ENCODE data around the gene MCCC1.
"Not testable (repeated sequence)": the region's sequence is repeated elsewhere in the genome, so short reads cannot be mapped to it uniquely, and the experiment has no call there.

Gene MCCC1

GRCh38 chr3:183101040-183101439 is 1.7 kb upstream of the MCCC1 start:
- not testable (repeated sequence) for DNase-seq

DNA sequence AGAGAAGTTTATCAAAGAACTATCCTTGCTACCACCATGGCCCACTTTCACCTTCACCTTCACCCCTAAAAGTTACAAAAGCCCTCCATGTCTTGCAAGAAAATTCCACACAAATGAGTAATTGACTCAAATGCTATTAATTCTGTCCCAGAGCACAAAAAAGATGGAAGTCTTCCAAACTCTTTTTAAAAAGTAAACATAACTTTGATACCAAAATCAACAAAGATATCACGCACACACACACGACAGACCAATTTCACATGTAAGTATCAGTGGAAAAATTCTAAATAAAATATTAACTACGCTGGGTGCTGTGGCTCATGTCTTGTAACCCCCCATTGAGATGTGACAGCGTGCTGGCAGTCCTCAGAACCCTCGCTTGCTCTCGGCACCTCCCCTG is 1.1 kb upstream of the MCCC1 start:
- no peak for DNase-seq

DNA sequence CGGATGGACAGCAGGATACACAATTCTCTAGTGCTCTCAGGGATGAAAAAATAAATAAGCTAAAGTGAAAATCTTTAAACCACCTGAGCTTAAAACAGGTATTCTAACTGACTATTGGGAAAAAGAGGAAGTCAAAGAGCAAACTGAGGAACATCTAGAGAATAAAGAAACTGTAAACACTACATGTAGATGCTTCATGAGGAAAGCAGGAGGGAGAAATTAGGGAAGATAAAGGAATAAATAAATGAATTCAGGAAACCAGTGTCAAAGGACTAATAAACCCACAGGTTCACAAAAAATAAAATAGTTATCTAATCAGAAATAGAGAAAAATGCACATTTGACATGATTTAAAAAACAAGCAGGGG is 525 bp upstream of the MCCC1 start:
- DNase-seq, result no peak

GRCh38 chr3:183098536-183099025 is 715 bp downstream of the MCCC1 start:
- DNase-seq, result no peak

DNA sequence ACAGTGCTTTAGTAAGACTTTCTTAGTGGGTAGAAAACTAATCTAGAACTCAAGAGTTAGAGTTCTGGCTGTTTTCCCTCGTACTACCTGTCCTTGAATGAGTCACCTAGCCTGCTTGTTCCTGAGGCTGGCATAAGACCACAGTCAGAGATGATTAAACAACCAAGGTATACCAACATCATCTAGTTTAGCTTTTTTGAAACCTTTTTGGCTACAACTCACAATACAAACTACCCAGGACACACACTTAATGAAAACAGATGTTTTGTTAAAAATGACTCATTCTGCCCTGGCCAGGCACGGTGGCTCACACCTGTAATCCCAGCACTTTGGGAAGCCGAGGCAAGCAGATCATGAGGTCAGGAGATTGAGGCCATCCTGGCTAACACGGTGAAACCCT is 4.6 kb downstream of the MCCC1 start:
- no peak for DNase-seq

GRCh38 chr3:183092256-183092655 is 7.0 kb downstream of the MCCC1 start:
- DNase-seq, result no peak

DNA sequence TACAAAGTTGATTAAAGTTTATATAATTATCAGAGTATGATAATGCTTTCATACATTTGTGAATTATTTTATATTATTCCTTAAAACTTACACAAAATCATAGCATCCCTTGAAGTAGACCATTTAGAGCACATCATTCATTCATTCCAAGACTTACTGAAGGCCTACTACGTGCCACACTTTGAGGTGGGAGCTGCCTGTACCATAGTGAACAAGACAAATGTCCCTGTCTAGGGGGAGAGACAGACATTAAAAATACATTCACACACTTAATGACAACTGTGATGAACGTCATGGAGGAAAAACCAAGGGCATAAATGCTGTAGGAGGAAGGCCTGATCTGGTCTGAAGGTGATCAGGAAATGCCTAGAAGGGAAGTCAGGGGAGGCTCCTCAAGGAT is 12.1 kb downstream of the MCCC1 start:
- DNase-seq, result no peak

- DNase-seq, result no peak
These were observed 13.5 kb downstream of the MCCC1 start for GRCh38 chr3:183085634-183086390.

DNA sequence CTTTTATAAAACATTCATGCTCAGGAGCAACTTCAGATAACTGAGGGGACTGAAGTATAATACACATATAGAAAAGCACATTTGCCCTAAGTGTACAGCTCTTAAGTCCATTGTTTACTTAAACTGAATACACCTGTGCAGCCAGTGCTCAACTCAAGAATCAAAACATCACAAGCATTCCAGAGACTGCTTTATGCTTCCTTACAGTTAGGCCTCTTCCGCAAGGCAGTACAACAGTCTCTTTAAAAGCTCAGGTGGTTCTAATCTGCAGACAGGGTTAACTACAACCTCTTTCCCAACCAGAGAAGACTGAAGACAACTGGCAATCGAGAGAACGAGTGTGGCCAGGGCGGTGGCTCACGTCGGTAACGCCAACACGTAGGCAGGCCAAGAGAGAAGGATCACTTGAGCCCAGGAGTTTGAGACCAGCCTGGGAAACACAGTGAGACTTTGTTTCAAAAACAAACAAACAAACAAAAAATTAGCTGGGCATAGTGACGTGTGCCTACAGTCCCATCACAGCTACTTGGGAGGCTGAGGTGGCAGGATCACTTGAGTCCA is 16.9 kb downstream of the MCCC1 start:
- no peak for DNase-seq

DNA sequence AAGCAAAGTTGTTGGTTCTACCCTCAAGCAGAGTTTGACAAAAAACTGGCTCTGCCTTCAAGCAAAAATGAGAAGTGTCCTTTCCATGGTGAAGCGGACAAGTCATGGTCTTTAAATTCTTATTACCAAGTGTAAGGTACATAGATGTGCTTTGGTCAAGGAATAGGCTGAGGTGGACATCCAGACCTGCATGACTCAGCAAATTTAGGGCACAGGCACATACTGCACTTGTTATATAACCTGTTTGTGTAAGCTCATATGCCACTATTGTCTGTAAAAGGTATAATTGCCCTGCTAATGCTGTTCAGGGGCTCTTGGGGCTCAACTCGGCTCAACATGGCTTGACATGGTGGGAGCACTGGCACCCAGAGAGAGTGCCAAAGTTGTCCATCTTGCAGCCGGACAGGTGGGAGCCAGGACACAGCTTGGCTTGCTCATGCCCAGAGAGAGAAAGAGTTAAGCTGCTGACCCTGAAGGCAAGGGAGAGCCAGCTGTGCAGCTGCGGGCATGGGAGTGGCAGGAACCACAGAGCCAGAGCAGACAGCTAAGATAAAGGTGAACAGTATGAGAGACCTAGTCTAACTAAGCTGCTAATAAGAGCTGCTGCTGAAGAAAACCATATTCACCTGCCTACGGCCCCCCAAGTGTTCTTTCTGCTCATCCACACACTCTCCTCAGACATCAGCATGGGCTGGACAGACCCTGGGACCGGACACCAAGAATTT is 17.7 kb downstream of the MCCC1 start:
- no peak for DNase-seq

DNA sequence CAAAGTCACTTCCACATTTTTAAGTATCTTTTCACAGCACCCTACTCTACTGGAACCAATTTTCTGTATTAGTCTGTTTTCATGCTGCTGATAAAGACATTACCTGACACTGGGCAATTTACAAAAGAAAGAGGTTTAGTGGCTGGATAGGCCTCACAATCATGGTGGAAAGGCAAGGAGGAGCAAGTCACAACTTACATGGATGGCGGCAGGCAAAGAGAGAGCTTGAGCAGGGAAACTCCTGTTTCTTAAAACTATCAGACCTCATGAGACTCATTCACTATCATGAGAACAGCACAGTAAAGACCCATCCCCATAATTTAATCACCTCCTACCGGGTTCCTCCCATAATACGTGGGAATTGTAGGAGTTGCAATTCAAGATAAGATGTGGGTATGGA is 18.7 kb downstream of the MCCC1 start:
- no peak for DNase-seq

DNA sequence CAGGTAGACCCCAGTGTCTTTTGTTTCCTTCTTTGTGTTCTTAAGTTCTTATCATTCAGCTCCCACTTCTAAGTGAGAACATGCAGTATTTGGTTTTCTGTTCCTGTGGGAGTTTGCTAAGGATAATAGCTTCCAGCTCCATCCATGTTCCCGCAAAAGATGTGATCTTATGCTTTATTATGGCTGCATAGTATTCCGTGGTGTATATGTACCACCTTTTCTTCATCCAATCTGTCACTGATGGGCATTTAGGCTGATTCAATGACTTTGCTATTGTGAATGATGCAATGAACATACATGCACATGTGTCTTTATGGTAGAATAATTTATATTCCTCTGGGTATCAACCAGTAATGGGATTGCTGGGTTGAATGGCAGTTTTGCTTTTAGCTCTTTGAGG is 24.4 kb downstream of the MCCC1 start:
- no peak for DNase-seq

GRCh38 chr3:183074261-183074660 is 25.0 kb downstream of the MCCC1 start:
- no peak for DNase-seq

- DNase-seq, result no peak
These were observed 25.5 kb downstream of the MCCC1 start for GRCh38 chr3:183073839-183074238.

DNA sequence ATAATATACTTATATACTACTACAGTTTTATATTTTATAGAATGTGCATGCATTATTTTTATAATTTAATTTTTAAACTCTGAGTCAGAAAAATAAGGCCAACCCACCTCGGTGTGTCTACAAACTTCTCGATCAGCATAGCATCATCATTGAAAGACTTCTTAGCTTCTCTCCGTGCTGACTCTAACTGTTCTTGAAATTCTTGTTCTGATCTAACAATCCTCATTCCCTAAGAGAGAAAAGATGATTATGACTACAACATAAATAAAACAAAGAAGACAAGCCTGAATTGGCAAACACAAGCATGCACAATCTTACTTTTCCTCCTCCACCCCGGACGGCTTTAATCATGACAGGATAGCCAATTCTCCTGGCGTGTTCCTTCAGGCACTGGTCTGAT is 28.4 kb downstream of the MCCC1 start:
- DNase-seq, result no peak

- DNase-seq, result no peak
These were observed 30.2 kb downstream of the MCCC1 start for GRCh38 chr3:183069086-183069485.

GRCh38 chr3:183066891-183067290 is 32.4 kb downstream of the MCCC1 start:
- not testable (repeated sequence) for DNase-seq

- DNase-seq, result no peak
These were observed 34.8 kb downstream of the MCCC1 start for GRCh38 chr3:183064475-183064874.

DNA sequence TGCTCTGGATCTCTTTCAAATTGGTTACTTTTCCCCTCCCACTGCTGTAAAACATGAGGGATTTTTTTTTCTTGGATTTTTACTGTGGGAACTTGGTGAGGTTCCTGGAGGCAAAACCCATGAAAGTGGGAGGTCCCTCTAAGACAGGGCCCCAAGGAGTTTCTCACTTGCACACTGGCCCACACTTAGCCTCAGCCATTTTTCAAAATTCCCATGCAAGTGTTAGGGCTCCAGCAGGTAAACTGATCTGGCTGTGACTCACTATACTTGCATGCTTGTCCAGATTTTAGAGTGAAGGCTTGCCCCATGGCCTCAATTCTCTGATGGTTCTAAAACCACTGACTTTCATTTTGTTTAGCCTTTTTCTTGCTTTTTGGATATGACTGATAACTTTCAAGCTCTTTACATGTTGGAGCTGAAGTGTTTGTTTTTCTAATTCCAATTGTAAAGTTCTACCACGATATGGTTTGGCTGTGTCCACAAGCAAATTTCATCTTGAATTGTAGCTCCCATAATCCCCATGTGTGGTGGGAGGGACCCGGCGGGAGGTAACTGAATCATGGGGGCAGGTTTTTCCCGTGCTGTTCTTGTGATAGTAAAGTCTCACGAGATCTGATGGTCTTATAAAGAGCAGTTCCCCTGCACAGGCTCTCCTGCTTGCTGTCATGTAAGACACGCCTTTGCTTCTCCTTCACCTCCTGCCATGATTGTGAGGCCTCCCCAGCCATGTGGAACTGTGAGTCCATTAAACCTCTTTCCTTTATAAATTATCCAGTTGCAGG is 37.7 kb downstream of the MCCC1 start:
- DNase-seq, result no peak

DNA sequence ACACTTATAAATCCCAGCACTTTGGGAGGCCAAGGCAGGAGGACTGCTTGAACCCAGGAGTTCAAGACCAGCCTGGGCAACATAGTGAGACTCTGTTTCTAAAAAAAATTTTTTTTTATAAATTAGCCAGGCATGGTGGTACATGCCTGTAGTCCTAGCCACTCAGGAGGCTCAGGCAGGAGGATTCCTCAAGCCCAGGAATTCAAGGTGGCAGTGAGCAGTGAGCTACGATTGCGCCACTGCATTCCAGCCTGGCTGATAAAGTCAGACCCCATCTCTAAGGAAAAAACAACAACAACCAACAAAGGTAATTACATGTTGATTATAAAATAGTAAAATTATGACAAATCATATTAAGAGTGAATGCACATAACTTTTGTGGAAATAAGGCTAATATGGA is 40.9 kb downstream of the MCCC1 start:
- DNase-seq, result no peak

- no peak for DNase-seq
These were observed 48.6 kb downstream of the MCCC1 start for GRCh38 chr3:183050706-183051105.

GRCh38 chr3:183046883-183047282 is 52.4 kb downstream of the MCCC1 start:
- no peak for DNase-seq

DNA sequence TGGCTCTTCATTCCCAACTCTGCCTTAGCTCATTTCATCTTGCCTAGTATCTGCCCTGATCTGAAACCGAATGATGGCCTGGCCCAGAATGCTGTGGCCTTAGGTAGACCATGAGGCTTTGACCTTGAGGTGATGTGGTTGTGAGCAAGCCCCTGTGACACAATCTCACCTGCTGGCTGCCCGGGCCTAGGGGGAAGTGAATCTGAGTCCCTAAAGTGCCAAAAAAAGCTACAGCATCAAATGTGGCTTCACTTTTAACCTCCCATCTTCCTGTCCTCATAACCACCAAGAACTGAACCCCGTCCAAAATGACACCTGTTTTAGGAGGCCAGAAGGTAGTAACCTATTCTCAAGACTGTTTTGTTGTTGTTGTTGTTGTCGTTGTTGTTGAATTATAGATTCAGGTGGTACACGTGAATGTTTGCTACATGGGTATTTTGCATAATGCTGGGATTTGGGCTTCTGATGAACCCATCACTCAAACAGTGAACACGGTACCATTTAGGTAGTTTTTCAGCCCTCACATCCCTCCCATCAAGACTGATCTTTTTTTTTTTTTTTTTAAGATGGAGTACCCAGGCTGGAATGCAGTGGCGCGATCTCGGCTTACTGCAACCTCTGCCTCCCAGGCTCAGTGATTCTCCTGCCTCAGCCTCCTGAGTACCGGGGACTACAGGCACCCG is 54.6 kb downstream of the MCCC1 start:
- DNase-seq, result no peak

Data from stimulated activated naive CD4-positive, alpha-beta T cell treated with Interleukin-2 at 50 U/mL for 16 hours (primary cell).